ENCODE results near the gene ITPKB.
A peak's percentile ranks its signal among the peaks of the same experiment; 100 is the strongest.

The ITPKB gene

DNA sequence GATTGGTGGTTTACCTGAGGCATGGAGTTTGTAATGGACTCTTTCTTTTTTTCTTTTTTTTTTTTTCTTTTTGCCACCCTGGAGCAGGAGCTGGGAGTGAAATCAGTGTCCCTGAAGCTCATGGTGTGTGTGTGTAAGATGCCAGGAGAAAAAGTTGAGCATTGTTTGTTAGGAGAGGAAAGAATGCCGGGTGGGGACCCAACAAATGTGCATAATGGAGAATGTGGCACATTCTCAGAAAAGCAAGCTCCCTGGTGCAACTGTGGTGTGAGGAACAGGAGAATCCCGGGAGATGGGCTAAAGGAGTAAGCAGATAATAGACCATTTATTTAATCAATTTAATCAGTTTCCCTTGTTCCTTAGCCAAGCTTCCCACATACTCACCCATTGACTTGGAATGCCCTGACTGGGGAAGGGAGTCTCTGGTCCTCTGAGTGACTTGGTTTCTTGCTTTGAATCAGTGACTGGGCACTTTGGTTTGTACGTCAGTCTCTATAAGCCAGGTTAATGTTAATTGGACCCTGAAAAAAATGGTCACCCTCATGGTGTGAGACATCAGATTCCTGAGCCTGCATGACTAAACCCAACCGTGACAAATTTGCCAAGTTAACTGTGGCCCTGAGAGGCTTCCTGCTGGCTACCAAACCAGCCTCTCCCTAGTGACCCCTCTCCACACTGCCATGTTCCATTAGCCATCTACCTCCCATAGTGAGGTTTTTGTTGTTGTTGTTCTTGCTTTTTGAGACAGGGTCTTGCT, 43.9 kb upstream of the ITPKB start:
- TF ChIP-seq, protein P1, sequence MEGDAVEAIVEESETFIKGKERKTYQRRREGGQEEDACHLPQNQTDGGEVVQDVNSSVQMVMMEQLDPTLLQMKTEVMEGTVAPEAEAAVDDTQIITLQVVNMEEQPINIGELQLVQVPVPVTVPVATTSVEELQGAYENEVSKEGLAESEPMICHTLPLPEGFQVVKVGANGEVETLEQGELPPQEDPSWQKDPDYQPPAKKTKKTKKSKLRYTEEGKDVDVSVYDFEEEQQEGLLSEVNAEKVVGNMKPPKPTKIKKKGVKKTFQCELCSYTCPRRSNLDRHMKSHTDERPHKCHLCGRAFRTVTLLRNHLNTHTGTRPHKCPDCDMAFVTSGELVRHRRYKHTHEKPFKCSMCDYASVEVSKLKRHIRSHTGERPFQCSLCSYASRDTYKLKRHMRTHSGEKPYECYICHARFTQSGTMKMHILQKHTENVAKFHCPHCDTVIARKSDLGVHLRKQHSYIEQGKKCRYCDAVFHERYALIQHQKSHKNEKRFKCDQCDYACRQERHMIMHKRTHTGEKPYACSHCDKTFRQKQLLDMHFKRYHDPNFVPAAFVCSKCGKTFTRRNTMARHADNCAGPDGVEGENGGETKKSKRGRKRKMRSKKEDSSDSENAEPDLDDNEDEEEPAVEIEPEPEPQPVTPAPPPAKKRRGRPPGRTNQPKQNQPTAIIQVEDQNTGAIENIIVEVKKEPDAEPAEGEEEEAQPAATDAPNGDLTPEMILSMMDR (IDR thresholded peaks at IDR 0.05; ENCODE audit: low read depth, low read length) = no peak
- DNase-seq (ENCODE audit: low read depth in 2 of 2) = no peak
- H3K4me3 ChIP-seq (replicated peaks in 1 of 2; ENCODE audit: low read depth in 2 of 2, low read length in 2 of 2) = no peak overlapping the region

DNA sequence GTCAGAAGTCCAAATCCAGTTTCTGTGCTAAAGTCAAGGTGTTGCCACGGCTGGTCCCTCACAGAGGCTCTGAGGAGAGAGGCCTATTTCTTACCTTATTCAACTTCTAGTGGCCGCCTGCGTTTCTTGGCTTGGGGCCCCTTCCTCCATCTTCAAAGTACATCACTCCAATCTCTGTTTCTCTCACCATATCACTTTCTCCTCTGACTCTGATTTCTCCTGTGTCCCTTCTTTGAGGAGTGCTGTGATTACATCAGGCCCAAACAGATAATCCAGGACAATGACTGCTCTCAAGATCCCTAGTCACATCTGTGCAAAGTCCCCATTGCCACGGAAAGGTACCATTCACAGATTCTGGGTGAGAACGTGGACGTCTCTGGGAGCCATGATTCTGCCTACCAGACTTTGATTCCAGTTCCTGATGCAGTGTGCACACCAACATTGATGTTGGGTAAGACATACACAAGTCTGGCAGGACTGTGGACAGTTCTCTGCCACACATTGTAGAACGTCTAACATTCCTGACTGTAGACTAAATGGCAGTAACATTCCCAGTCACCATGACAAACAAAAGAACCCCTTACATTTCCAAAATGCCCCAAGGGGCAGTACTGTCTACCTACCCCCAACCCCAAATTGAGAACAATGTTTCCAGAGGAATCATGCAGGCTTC, 43.0 kb upstream of the ITPKB start:
- no peak overlapping the region for H3K4me3 ChIP-seq (replicated peaks in 1 of 2; ENCODE audit: low read depth in 2 of 2, low read length in 2 of 2)
- no peak for DNase-seq (ENCODE audit: low read depth in 2 of 2)
- TF ChIP-seq, protein P1 (IDR thresholded peaks at IDR 0.05; ENCODE audit: low read depth, low read length) = no peak

DNA sequence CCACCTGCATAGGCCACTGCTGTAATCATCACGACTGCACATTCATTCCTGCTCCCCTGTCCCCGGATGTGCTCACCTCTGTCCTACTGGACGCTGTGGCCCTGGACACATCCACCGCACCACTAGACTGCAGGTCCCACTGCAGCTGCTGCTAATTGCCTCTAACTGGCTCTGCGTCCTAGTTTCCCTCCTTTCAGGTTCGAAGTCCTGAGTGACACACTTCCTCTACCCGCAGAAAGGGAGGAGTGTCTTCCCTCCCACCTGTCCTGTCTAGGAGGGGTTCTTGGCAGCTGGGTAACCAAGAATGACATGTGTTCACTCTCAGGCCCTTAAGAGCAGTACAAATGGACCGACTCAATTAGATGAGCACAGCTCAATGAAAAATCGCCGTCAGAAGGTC, 40.5 kb upstream of the ITPKB start:
- H3K4me3 ChIP-seq (replicated peaks in 1 of 2; ENCODE audit: low read depth in 2 of 2, low read length in 2 of 2) = no peak overlapping the region
- TF ChIP-seq, protein P1 (IDR thresholded peaks at IDR 0.05; ENCODE audit: low read depth, low read length) = no peak
- DNase-seq (ENCODE audit: low read depth in 2 of 2) = no peak

DNA sequence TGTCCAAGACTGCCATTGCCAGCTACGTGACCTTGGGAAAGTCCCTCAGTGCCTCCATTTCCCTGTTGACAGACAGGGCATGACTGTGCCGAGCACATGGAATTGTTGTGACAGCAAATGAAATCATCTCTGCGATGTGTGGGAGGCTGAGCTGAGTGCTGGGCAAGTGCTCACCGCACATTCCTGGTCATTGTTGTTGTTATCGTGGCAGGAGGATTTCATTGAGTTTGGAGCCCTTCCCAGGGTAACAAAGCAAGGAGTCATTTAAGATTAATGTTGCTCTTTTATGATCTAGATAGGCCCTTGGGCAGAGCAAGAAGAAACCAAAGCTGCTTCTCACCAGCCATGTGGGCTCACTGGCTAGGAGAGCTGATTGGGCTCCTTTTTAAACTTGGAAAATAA, 39.6 kb upstream of the ITPKB start:
- H3K4me3 ChIP-seq (replicated peaks in 1 of 2; ENCODE audit: low read depth in 2 of 2, low read length in 2 of 2) = no peak overlapping the region
- TF ChIP-seq, protein P1 (IDR thresholded peaks at IDR 0.05; ENCODE audit: low read depth, low read length) = no peak
- peak; percentile 94 to 97 for DNase-seq (ENCODE audit: low read depth in 2 of 2)

DNA sequence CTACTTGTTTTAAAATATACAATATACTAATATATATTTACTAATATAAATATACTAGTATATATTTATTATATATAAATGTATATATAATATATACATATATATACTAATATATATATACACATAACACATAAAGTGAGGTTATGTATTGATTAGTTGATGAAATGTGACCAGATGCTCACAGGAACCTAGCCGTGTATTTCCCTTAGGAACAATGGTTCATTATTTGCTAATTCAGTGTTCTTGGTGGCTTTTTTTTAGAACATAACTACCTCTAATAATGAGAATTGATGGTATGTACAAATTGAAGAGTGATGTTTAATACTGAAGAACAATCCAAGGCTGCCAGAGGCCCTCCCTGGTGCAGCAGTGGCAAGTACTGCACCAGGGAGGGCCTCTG, 37.9 kb upstream of the ITPKB start:
- TF ChIP-seq, protein P1 (IDR thresholded peaks at IDR 0.05; ENCODE audit: low read depth, low read length) = no peak
- no peak for DNase-seq (ENCODE audit: low read depth in 2 of 2)
- H3K4me3 ChIP-seq (replicated peaks in 1 of 2; ENCODE audit: low read depth in 2 of 2, low read length in 2 of 2) = no peak overlapping the region

DNA sequence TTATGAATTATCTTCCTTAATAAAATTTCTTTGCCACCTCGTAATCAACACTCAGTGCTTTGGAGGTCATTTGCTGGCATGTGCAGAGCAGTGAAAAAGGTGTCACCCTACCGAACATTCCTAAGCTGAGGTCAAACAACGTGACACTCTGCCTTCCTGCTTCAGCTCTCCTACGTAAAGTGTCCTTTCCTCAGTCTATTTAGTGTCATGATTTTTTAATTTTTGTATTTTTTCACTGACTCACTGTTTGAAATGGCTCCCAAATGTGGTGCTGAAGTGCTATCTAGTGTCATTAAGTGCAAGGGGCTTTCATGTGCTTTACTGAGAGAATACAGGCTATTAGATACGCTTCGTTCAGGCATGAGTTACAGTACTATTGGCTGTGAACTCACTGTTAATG, 37.0 kb upstream of the ITPKB start:
- no peak overlapping the region for H3K4me3 ChIP-seq (replicated peaks in 1 of 2; ENCODE audit: low read depth in 2 of 2, low read length in 2 of 2)
- TF ChIP-seq, protein P1 (IDR thresholded peaks at IDR 0.05; ENCODE audit: low read depth, low read length) = no peak
- no peak for DNase-seq (ENCODE audit: low read depth in 2 of 2)
